Natural killer cell (primary cell): ENCODE results near the gene CAMSAP1. TPM values are rescaled to one million over a fixed set of nuclear protein-coding genes. Genes with fewer than 3 reads are reported as not detected.

Source experiments
- ATAC-seq, 3 donors: fragments of 150-1000 bp in 2 of 3; fragments of 200-7000 bp in 1 of 3; cut with Tn5 transposase; 1 replicate in 1 of 3; 2 replicates in 2 of 3; pipeline ENCODE4 v1.10.0; 2021; ENCODE audit warnings: mild to moderate bottlenecking in 2 of 3, moderate library complexity in 2 of 3
- DNase-seq, 2 donors: peaks; one replicate each; pipeline versions ENCODE4 v3.0.0 to v3.0.0-alpha.2; 2013 to 2021; ENCODE audit warnings: mixed read lengths in 1 of 2
- H3K27ac ChIP-seq: one replicate; pipeline ENCODE4 v1.5.1; 2013; ENCODE audit warnings: mild to moderate bottlenecking, low read length
- H3K27me3 ChIP-seq: one replicate; pipeline ENCODE4 v1.6.1; 2013; ENCODE audit warnings: low read length; ENCODE audit not compliant: control insufficient read depth, insufficient read depth
- H3K36me3 ChIP-seq: one replicate; pipeline ENCODE4 v1.6.1; 2013; ENCODE audit warnings: low read length; ENCODE audit not compliant: control insufficient read depth, insufficient read depth
- H3K4me1 ChIP-seq: one replicate; pipeline ENCODE4 v1.6.1; 2013; ENCODE audit warnings: low read length; ENCODE audit not compliant: control insufficient read depth, insufficient read depth
- H3K4me3 ChIP-seq: one replicate; pipeline ENCODE4 v1.5.1; 2013; ENCODE audit warnings: low read length
- H3K9me3 ChIP-seq: one replicate; pipeline ENCODE4 v1.6.1; 2013; ENCODE audit warnings: low read length; ENCODE audit not compliant: control insufficient read depth, insufficient read depth
- H3K27ac Mint-ChIP-seq, 2 donors: one replicate each; pipeline ENCODE4 v1.8.0; 2022; ENCODE audit warnings: mild to moderate bottlenecking in 2 of 2, mixed read lengths in 2 of 2, moderate library complexity in 1 of 2
- H3K27me3 Mint-ChIP-seq, 2 donors: one replicate each; pipeline ENCODE4 v1.8.0; 2022; ENCODE audit warnings: low read depth in 2 of 2, mixed read lengths in 2 of 2
- H3K36me3 Mint-ChIP-seq: one replicate; pipeline ENCODE4 v1.8.0; 2022; ENCODE audit warnings: mixed read lengths
- H3K4me1 Mint-ChIP-seq, 2 donors: one replicate each; pipeline ENCODE4 v1.8.0; 2022; ENCODE audit warnings: mixed read lengths in 2 of 2
- H3K4me3 Mint-ChIP-seq: one replicate; pipeline ENCODE4 v1.8.0; 2022; ENCODE audit warnings: mild to moderate bottlenecking, moderate library complexity, mixed read lengths
- H3K9me3 Mint-ChIP-seq, 2 donors: one replicate each; pipeline ENCODE4 v1.8.0; 2022; ENCODE audit warnings: mixed read lengths in 2 of 2
- WGBS: methylation state at CpG from one replicate; pipeline ENCODE4 v1.1.7; 2013; ENCODE audit warnings: missing lambda C conversion rate; ENCODE audit not compliant: insufficient coverage; 5-methylcytosine and 5-hydroxymethylcytosine counted together
- intact Hi-C: fragments of 100-400 bp; cut with micrococcal nuclease; formaldehyde crosslinking; loops from one replicate; pipeline ENCODE4 v1.14.2; 2022
- total RNA-seq, 4 donors: library from RNA; stranded (reverse); fragments of 120-200 nt in 1 of 4; gene quantifications; one replicate each; pipeline versions ENCODE4 v1.2.3 to v1.2.4, GENCODE V29; 2013 to 2022
- TF ChIP-seq, protein P1 (sequence below): fragments of 200-600 bp; IDR thresholded peaks from one replicate; pipeline ENCODE4 v1.8.0; 2022; ENCODE audit warnings: antibody characterized with exemption

CAMSAP1 gene
- total RNA-seq, 3 donors from 2014 or later (not counting 1 experiment from before 2014, with no cell fraction given), result 25.9 to 33.5 (median 28.1) TPM

DNA sequence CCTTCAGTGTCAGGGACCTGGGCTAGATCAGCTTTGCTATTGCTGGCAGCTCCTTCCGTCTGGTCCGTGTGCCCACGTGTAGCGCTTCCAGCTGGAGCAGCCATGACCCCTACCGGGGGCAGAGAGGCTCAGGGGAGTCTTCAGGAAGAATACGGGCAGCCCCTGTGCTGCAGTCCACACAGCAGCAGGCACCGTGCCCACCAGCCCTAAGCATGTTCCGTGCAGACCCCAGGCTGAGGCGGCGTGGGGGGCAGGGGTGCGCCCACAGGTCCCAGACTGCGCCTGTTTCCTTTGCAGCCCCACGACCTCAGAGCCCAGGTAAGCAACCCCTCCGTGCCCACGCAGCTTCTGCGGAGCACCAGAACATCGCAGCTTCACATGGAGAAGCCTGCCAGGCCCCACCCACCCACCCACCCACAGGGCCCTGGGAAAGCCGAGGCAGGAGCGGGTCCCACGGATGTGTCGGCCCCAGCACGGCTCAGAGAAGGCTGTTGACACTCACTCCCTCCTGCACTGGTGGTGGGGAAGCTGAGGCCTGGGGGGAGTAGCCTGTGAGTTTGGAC lies 122.3 kb downstream of the CAMSAP1 start:
- Histone ChIP-seq H3K27me3 (no peaks in the 10 kb centered on the region), H3K27ac (no peak overlapping the region), H3K36me3 (no peaks in the 10 kb centered on the region), H3K4me3 (no peak overlapping the region), H3K9me3 (no peaks in the 10 kb centered on the region), H3K4me1 (no peaks in the 10 kb centered on the region)
- intact Hi-C loops, result no loop called here
- no peaks in the 10 kb centered on the region for H3K9me3 Mint-ChIP-seq
- peaks cover 0 to 11% of the 10 kb centered on the region in 2 donors for H3K27me3 Mint-ChIP-seq
- WGBS, result 87% methylated on average over 18 of the region's 22 CpGs
- no peak overlapping the region for H3K27ac Mint-ChIP-seq
- TF ChIP-seq, protein P1, sequence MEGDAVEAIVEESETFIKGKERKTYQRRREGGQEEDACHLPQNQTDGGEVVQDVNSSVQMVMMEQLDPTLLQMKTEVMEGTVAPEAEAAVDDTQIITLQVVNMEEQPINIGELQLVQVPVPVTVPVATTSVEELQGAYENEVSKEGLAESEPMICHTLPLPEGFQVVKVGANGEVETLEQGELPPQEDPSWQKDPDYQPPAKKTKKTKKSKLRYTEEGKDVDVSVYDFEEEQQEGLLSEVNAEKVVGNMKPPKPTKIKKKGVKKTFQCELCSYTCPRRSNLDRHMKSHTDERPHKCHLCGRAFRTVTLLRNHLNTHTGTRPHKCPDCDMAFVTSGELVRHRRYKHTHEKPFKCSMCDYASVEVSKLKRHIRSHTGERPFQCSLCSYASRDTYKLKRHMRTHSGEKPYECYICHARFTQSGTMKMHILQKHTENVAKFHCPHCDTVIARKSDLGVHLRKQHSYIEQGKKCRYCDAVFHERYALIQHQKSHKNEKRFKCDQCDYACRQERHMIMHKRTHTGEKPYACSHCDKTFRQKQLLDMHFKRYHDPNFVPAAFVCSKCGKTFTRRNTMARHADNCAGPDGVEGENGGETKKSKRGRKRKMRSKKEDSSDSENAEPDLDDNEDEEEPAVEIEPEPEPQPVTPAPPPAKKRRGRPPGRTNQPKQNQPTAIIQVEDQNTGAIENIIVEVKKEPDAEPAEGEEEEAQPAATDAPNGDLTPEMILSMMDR, result no peak
- H3K36me3 Mint-ChIP-seq, result no peaks in the 10 kb centered on the region
- DNase-seq (no peak), ATAC-seq (no peak)
- H3K4me3 Mint-ChIP-seq, result no peak overlapping the region
- H3K4me1 Mint-ChIP-seq, result no peaks in the 10 kb centered on the region

GRCh38 chr9:135783540-135784245 lies 123.7 kb downstream of the CAMSAP1 start:
- H3K36me3 ChIP-seq, result no peaks in the 10 kb centered on the region
- ATAC-seq (no peak), DNase-seq (no peak)
- H3K27ac ChIP-seq, result no peak overlapping the region
- no peak overlapping the region for H3K27ac Mint-ChIP-seq
- H3K4me1 ChIP-seq, result no peaks in the 10 kb centered on the region
- H3K9me3 ChIP-seq, result no peaks in the 10 kb centered on the region
- 86% methylated on average over 27 of the region's 30 CpGs for WGBS
- no peaks in the 10 kb centered on the region for H3K36me3 Mint-ChIP-seq
- no peak overlapping the region for H3K4me3 Mint-ChIP-seq
- TF ChIP-seq, protein P1, result no peak
- no peak overlapping the region for H3K4me3 ChIP-seq
- H3K4me1 Mint-ChIP-seq, result no peaks in the 10 kb centered on the region
- no peaks in the 10 kb centered on the region for H3K27me3 ChIP-seq
- no peaks in the 10 kb centered on the region for H3K9me3 Mint-ChIP-seq
- intact Hi-C loops, result no loop called here
- H3K27me3 Mint-ChIP-seq, result peaks cover 0 to 11% of the 10 kb centered on the region in 2 donors

- peaks cover 0 to 2% of the 10 kb centered on the region in 2 donors for H3K4me1 Mint-ChIP-seq
- Histone ChIP-seq H3K4me3 (no peak overlapping the region), H3K9me3 (no peaks in the 10 kb centered on the region), H3K36me3 (no peaks in the 10 kb centered on the region), H3K4me1 (peaks cover 6% of the 10 kb centered on the region), H3K27ac (no peak overlapping the region), H3K27me3 (no peaks in the 10 kb centered on the region)
- no peaks in the 10 kb centered on the region for H3K36me3 Mint-ChIP-seq
- no peaks in the 10 kb centered on the region for H3K9me3 Mint-ChIP-seq
- no peak for DNase-seq
- WGBS, result 89% methylated on average over 24 of the region's 24 CpGs
- no peak overlapping the region for H3K27ac Mint-ChIP-seq
- no peak overlapping the region for H3K4me3 Mint-ChIP-seq
- no peak for ATAC-seq
- intact Hi-C loops, result no loop called here
- H3K27me3 Mint-ChIP-seq, result peaks cover 0 to 11% of the 10 kb centered on the region in 2 donors
- TF ChIP-seq, protein P1, result no peak
Measured at GRCh38 chr9:135782946-135783345, 124.4 kb downstream of the CAMSAP1 start.
